HG02973 (cell line): ENCODE results near the gene HSPA12B.

Experiments
- ATAC-seq: cut with Tn5 transposase; IDR thresholded peaks from one replicate; pipeline ENCODE4 v1.9.1; 2021; ENCODE audit warnings: moderate library complexity; ENCODE audit not compliant: unreplicated experiment

HSPA12B gene

GRCh38 chr20:3704087-3704486 lies 28.4 kb upstream of the HSPA12B start:
- no peak for ATAC-seq

- no peak for ATAC-seq
These were observed 27.0 kb upstream of the HSPA12B start for GRCh38 chr20:3705491-3705969.

- ATAC-seq, result no peak
These were observed 26.3 kb upstream of the HSPA12B start for GRCh38 chr20:3705970-3706739.

GRCh38 chr20:3706774-3707507 lies 25.5 kb upstream of the HSPA12B start:
- ATAC-seq, result no peak

GRCh38 chr20:3707508-3707899 lies 25.0 kb upstream of the HSPA12B start:
- ATAC-seq, result no peak

- no peak for ATAC-seq
These were observed 22.4 kb upstream of the HSPA12B start for GRCh38 chr20:3710011-3710466.

GRCh38 chr20:3710703-3711483 lies 21.6 kb upstream of the HSPA12B start:
- ATAC-seq, result no peak

GRCh38 chr20:3711484-3711941 lies 21.0 kb upstream of the HSPA12B start:
- no peak for ATAC-seq

- ATAC-seq, result no peak
These were observed 20.1 kb upstream of the HSPA12B start, which contains the start of gene SIGLEC1 for GRCh38 chr20:3712279-3712873. TSS of gene SIGLEC1 (minus strand) at chr20:3712600. CDS start at chr20:3707128, 5,472 bp downstream.

GRCh38 chr20:3714092-3714491 lies 18.4 kb upstream of the HSPA12B start:
- no peak for ATAC-seq

GRCh38 chr20:3716195-3716834 lies 16.2 kb upstream of the HSPA12B start:
- ATAC-seq, result no peak

- ATAC-seq, result no peak
These were observed 13.4 kb upstream of the HSPA12B start for GRCh38 chr20:3719046-3719445.

GRCh38 chr20:3720068-3720467 lies 12.4 kb upstream of the HSPA12B start:
- ATAC-seq, result no peak

- no peak for ATAC-seq
These were observed 11.9 kb upstream of the HSPA12B start for GRCh38 chr20:3720626-3721025.

- ATAC-seq, result no peak
These were observed 10.6 kb upstream of the HSPA12B start for GRCh38 chr20:3721912-3722311.

- no peak for ATAC-seq
These were observed 9.2 kb upstream of the HSPA12B start for GRCh38 chr20:3723284-3723683.

GRCh38 chr20:3724356-3724755 lies 8.1 kb upstream of the HSPA12B start:
- ATAC-seq, result no peak

GRCh38 chr20:3727401-3728021 lies 5.0 kb upstream of the HSPA12B start:
- no peak for ATAC-seq

GRCh38 chr20:3728354-3728753 lies 4.1 kb upstream of the HSPA12B start:
- no peak for ATAC-seq

GRCh38 chr20:3728876-3729275 lies 3.6 kb upstream of the HSPA12B start:
- ATAC-seq, result no peak
